ENCODE results near the gene JMJD7. TPM values are rescaled to one million over a fixed set of nuclear protein-coding genes. Genes with fewer than 3 reads are reported as not detected.

The JMJD7 gene
- total and polyA plus RNA-seq, 4 donors = 2.8 to 25.0 (median 21.8) TPM

GRCh38 chr15:41849204-41849603 is 21.3 kb downstream of the JMJD7 start:
- Histone ChIP-seq H3K27me3 (ENCODE audit: control insufficient read depth, insufficient read depth, low read length) (no peaks in the 10 kb centered on the region), H3K4me1 (ENCODE audit: control insufficient read depth, insufficient read depth, low read length) (peaks cover 30% of the 10 kb centered on the region), H3K27ac (ENCODE audit: low read depth, low read length) (no peak overlapping the region), H3K4me3 (ENCODE audit: low read depth, low read length) (no peak overlapping the region), H3K36me3 (ENCODE audit: control insufficient read depth, insufficient read depth, low read length) (peaks cover 66% of the 10 kb centered on the region), H3K9me3 (ENCODE audit: control insufficient read depth, insufficient read depth, low read length) (no peaks in the 10 kb centered on the region)
- 79% methylated on average over 4 of the region's 6 CpGs for WGBS (ENCODE audit: insufficient coverage)
- no peak for DNase-seq (ENCODE audit: low read depth in 4 of 6, low spot score in 6 of 6)

- Histone ChIP-seq H3K9me3 (ENCODE audit: control insufficient read depth, insufficient read depth, low read length) (no peaks in the 10 kb centered on the region), H3K36me3 (ENCODE audit: control insufficient read depth, insufficient read depth, low read length) (peaks cover 60% of the 10 kb centered on the region), H3K4me3 (ENCODE audit: low read depth, low read length) (no peak overlapping the region), H3K4me1 (ENCODE audit: control insufficient read depth, insufficient read depth, low read length) (peaks cover 36% of the 10 kb centered on the region), H3K27me3 (ENCODE audit: control insufficient read depth, insufficient read depth, low read length) (no peaks in the 10 kb centered on the region), H3K27ac (ENCODE audit: low read depth, low read length) (no peak overlapping the region)
- no peak for DNase-seq (ENCODE audit: low read depth in 4 of 6, low spot score in 6 of 6)
- WGBS (ENCODE audit: insufficient coverage) = 81% methylated on average over 6 of the region's 8 CpGs
These were observed 22.0 kb downstream of the JMJD7 start for GRCh38 chr15:41849861-41850260.

- Histone ChIP-seq H3K4me3 (ENCODE audit: low read depth, low read length) (no peak overlapping the region), H3K9me3 (ENCODE audit: control insufficient read depth, insufficient read depth, low read length) (no peaks in the 10 kb centered on the region), H3K27ac (ENCODE audit: low read depth, low read length) (no peak overlapping the region), H3K27me3 (ENCODE audit: control insufficient read depth, insufficient read depth, low read length) (no peaks in the 10 kb centered on the region), H3K36me3 (ENCODE audit: control insufficient read depth, insufficient read depth, low read length) (peaks cover 52% of the 10 kb centered on the region), H3K4me1 (ENCODE audit: control insufficient read depth, insufficient read depth, low read length) (peaks cover 44% of the 10 kb centered on the region)
- 80% methylated on average over 15 of the region's 16 CpGs for WGBS (ENCODE audit: insufficient coverage)
- no peak for DNase-seq (ENCODE audit: low read depth in 4 of 6, low spot score in 6 of 6)
These were observed 22.7 kb downstream of the JMJD7 start for GRCh38 chr15:41850482-41851166.

GRCh38 chr15:41851167-41851523 is 23.3 kb downstream of the JMJD7 start:
- Histone ChIP-seq H3K4me3 (ENCODE audit: low read depth, low read length) (no peak overlapping the region), H3K9me3 (ENCODE audit: control insufficient read depth, insufficient read depth, low read length) (no peaks in the 10 kb centered on the region), H3K36me3 (ENCODE audit: control insufficient read depth, insufficient read depth, low read length) (peaks cover 47% of the 10 kb centered on the region), H3K4me1 (ENCODE audit: control insufficient read depth, insufficient read depth, low read length) (peaks cover 45% of the 10 kb centered on the region), H3K27me3 (ENCODE audit: control insufficient read depth, insufficient read depth, low read length) (no peaks in the 10 kb centered on the region), H3K27ac (ENCODE audit: low read depth, low read length) (no peak overlapping the region)
- 60% methylated on average over 11 of the region's 11 CpGs for WGBS (ENCODE audit: insufficient coverage)
- DNase-seq (ENCODE audit: low read depth in 4 of 6, low spot score in 6 of 6) = no peak

GRCh38 chr15:41851755-41852370 is 24.0 kb downstream of the JMJD7 start:
- DNase-seq (ENCODE audit: low read depth in 4 of 6, low spot score in 6 of 6) = no peak
- H3K4me1 ChIP-seq (ENCODE audit: control insufficient read depth, insufficient read depth, low read length) = peaks cover 45% of the 10 kb centered on the region
- H3K36me3 ChIP-seq (ENCODE audit: control insufficient read depth, insufficient read depth, low read length) = peaks cover 39% of the 10 kb centered on the region
- 75% methylated on average over 8 of the region's 8 CpGs for WGBS (ENCODE audit: insufficient coverage)
- H3K4me3 ChIP-seq (ENCODE audit: low read depth, low read length) = no peak overlapping the region
- H3K27ac ChIP-seq (ENCODE audit: low read depth, low read length) = no peak overlapping the region
- H3K9me3 ChIP-seq (ENCODE audit: control insufficient read depth, insufficient read depth, low read length) = no peaks in the 10 kb centered on the region
- no peaks in the 10 kb centered on the region for H3K27me3 ChIP-seq (ENCODE audit: control insufficient read depth, insufficient read depth, low read length)

- 62% methylated on average over 12 of the region's 17 CpGs for WGBS (ENCODE audit: insufficient coverage)
These were observed 25.1 kb downstream of the JMJD7 start for GRCh38 chr15:41852736-41853590.

GRCh38 chr15:41853831-41854230 is 25.9 kb downstream of the JMJD7 start:
- Histone ChIP-seq H3K27me3 (ENCODE audit: control insufficient read depth, insufficient read depth, low read length) (no peaks in the 10 kb centered on the region), H3K36me3 (ENCODE audit: control insufficient read depth, insufficient read depth, low read length) (peaks cover 20% of the 10 kb centered on the region), H3K9me3 (ENCODE audit: control insufficient read depth, insufficient read depth, low read length) (no peaks in the 10 kb centered on the region), H3K27ac (ENCODE audit: low read depth, low read length) (no peak overlapping the region), H3K4me1 (ENCODE audit: control insufficient read depth, insufficient read depth, low read length) (peaks cover 43% of the 10 kb centered on the region), H3K4me3 (ENCODE audit: low read depth, low read length) (no peak overlapping the region)
- peak in 1 of 6 donors; percentile 29 for DNase-seq (ENCODE audit: low read depth in 4 of 6, low spot score in 6 of 6)
- 63% methylated on average over 5 of the region's 10 CpGs for WGBS (ENCODE audit: insufficient coverage)

More at GRCh38 chr15:41852736-41853590, 25.1 kb downstream of the JMJD7 start:
- Histone ChIP-seq H3K27me3 (ENCODE audit: control insufficient read depth, insufficient read depth, low read length) (no peaks in the 10 kb centered on the region), H3K9me3 (ENCODE audit: control insufficient read depth, insufficient read depth, low read length) (no peaks in the 10 kb centered on the region), H3K4me3 (ENCODE audit: low read depth, low read length) (no peak overlapping the region), H3K27ac (ENCODE audit: low read depth, low read length) (no peak overlapping the region), H3K4me1 (ENCODE audit: control insufficient read depth, insufficient read depth, low read length) (peaks cover 45% of the 10 kb centered on the region), H3K36me3 (ENCODE audit: control insufficient read depth, insufficient read depth, low read length) (peaks cover 28% of the 10 kb centered on the region)
- no peak for DNase-seq (ENCODE audit: low read depth in 4 of 6, low spot score in 6 of 6)

GRCh38 chr15:41854443-41854842 is 26.6 kb downstream of the JMJD7 start:
- Histone ChIP-seq H3K4me3 (ENCODE audit: low read depth, low read length) (no peak overlapping the region), H3K4me1 (ENCODE audit: control insufficient read depth, insufficient read depth, low read length) (peaks cover 43% of the 10 kb centered on the region), H3K36me3 (ENCODE audit: control insufficient read depth, insufficient read depth, low read length) (peaks cover 14% of the 10 kb centered on the region), H3K9me3 (ENCODE audit: control insufficient read depth, insufficient read depth, low read length) (no peaks in the 10 kb centered on the region), H3K27me3 (ENCODE audit: control insufficient read depth, insufficient read depth, low read length) (no peaks in the 10 kb centered on the region), H3K27ac (ENCODE audit: low read depth, low read length) (no peak overlapping the region)
- DNase-seq (ENCODE audit: low read depth in 4 of 6, low spot score in 6 of 6) = no peak
- 95% methylated on average over 9 of the region's 9 CpGs for WGBS (ENCODE audit: insufficient coverage)

- H3K27ac ChIP-seq (ENCODE audit: low read depth, low read length) = no peak overlapping the region
- no peaks in the 10 kb centered on the region for H3K9me3 ChIP-seq (ENCODE audit: control insufficient read depth, insufficient read depth, low read length)
- H3K4me1 ChIP-seq (ENCODE audit: control insufficient read depth, insufficient read depth, low read length) = peaks cover 43% of the 10 kb centered on the region
- H3K4me3 ChIP-seq (ENCODE audit: low read depth, low read length) = no peak overlapping the region
- no peaks in the 10 kb centered on the region for H3K27me3 ChIP-seq (ENCODE audit: control insufficient read depth, insufficient read depth, low read length)
- DNase-seq (ENCODE audit: low read depth in 4 of 6, low spot score in 6 of 6) = peak in 1 of 6 donors; percentile 48
- 48% methylated on average over 27 of the region's 30 CpGs for WGBS (ENCODE audit: insufficient coverage)
- H3K36me3 ChIP-seq (ENCODE audit: control insufficient read depth, insufficient read depth, low read length) = peaks cover 9% of the 10 kb centered on the region
These were observed 27.5 kb downstream of the JMJD7 start for GRCh38 chr15:41855261-41855961.
